AG04449 (cell line): ENCODE results near the gene SMARCA5.
"Not testable (repeated sequence)": the region's sequence is repeated elsewhere in the genome, so short reads cannot be mapped to it uniquely, and the experiment has no call there.

Experiments used
- CTCF ChIA-PET: fragments of 350-600 bp; formaldehyde crosslinking; extraction: SDS; loops from one replicate; lab custom pipeline; 2021; ENCODE audit warnings: antibody characterized with exemption; lab: Yijun Ruan, JAX
- POLR2A ChIA-PET: fragments of 400-600, 350-600 bp; formaldehyde crosslinking; extraction: SDS; loops from one replicate; lab custom pipeline; 2020; ENCODE audit warnings: antibody characterized with exemption, inconsistent platforms; lab: Yijun Ruan, JAX
- DNase-seq: peaks from one replicate; pipeline ENCODE4 v3.0.0-alpha.2; 2010; ENCODE audit warnings: low read depth, low spot score
- H3K4me3 ChIP-seq: 2 replicates; pipeline ENCODE4 v1.5.1; 2011; ENCODE audit warnings: low read depth, mild to moderate bottlenecking, control low read depth, low read length
- CTCF ChIP-seq: IDR thresholded peaks from one replicate; pipeline ENCODE4 v1.5.1; 2011; ENCODE audit warnings: mild to moderate bottlenecking, moderate library complexity, low read length, control low read depth, inconsistent platforms; ENCODE audit not compliant: insufficient read depth; ENCODE audit errors: missing control alignments

SMARCA5 gene

GRCh38 chr4:143517764-143518163 is 4.3 kb downstream of the SMARCA5 start:
- no peak for TF ChIP-seq CTCF
- POLR2A ChIA-PET: no interaction called here
- no peak overlapping the region for H3K4me3 ChIP-seq
- CTCF ChIA-PET: interaction anchor here (1.6 kb wide), 1 partner anchor 13 kb away, joined by 14 read pairs; no protein-coding TSS in a partner anchor
- DNase-seq: no peak

- no peak for TF ChIP-seq CTCF
- ChIA-PET POLR2A (interaction anchor here (1.3 kb wide), 1 partner anchor 11 kb away, joined by 3 read pairs; the partner anchor contains the start of gene SMARCA5), CTCF (no interaction called here)
- no peak for DNase-seq
- H3K4me3 ChIP-seq: no peak overlapping the region
These were observed 10.7 kb downstream of the SMARCA5 start for GRCh38 chr4:143524211-143524610.

DNA sequence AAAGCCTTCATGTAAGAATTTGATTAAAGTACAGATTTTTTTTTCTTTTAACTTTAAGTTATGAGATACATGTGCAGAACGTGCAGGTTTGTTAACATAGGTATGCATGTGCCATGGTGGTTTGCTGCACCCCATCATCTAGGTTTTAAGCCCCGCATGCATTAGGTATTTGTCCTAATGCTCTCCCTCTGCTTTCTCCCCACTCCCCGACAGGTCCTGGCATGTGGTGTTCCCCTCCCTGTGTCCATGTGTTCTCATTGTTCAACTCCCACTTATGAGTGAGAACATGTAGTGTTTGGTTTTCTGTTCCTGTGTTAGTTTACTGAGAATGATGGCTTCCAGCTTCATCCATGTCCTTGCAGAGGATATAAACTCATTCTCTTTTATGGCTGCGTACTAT is 14.5 kb downstream of the SMARCA5 start:
- H3K4me3 ChIP-seq, DNase-seq, POLR2A ChIA-PET: not testable (repeated sequence)
- CTCF ChIA-PET: interaction anchor here (1.0 kb wide), 1 partner anchor 8 kb away, joined by 3 read pairs; no protein-coding TSS in a partner anchor

DNA sequence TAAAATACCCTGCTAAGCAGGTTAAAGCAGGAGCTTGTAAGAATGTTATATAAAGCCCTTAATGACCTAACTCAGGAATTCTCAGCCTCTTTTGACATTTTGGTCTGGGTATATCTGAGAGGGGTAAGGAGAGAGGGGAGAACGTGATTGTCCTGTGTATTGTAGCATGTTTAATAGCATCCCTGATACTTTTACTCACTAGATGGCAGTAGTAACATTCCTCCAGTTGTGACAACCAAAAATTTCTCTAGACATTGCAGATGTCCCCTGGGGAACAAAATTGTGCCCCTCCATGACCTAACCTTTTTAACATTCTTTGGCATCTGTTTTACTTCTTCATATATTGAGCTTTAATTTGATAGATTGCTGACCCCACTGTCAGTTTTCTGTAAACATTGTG is 17.9 kb downstream of the SMARCA5 start:
- CTCF ChIA-PET: interaction anchor here (0.7 to 3.5 kb wide), 8 partner anchors 10 to 156 kb away, joined by 3 to 14 read pairs (median 5); partner anchors contain the start of gene SMARCA5
- no peak overlapping the region for H3K4me3 ChIP-seq
- TF ChIP-seq CTCF: peak; percentile 22
- POLR2A ChIA-PET: no interaction called here
- DNase-seq: no peak

GRCh38 chr4:143531788-143532491 is 18.4 kb downstream of the SMARCA5 start:
- no peak overlapping the region for H3K4me3 ChIP-seq
- ChIA-PET POLR2A (no interaction called here), CTCF (interaction anchor here (0.7 to 3.5 kb wide), 8 partner anchors 9 to 157 kb away, joined by 3 to 14 read pairs (median 5); partner anchors contain the start of gene SMARCA5)
- TF ChIP-seq CTCF: no peak
- DNase-seq: no peak

GRCh38 chr4:143538979-143539669 is 25.6 kb downstream of the SMARCA5 start:
- CTCF ChIA-PET: no interaction called here
- TF ChIP-seq CTCF: no peak
- POLR2A ChIA-PET: interaction anchor here (0.6 kb wide), 1 partner anchor 1201 kb away, joined by 4 read pairs; no protein-coding TSS in a partner anchor
- no peak overlapping the region for H3K4me3 ChIP-seq
- no peak for DNase-seq
